A549 (cell line): ENCODE data around the gene ARL9. TPM values are rescaled to one million over a fixed set of nuclear protein-coding genes. Genes with fewer than 3 reads are reported as not detected.

ENCODE experiments used
- ATAC-seq, 2 experiments: fragments of 200-7000 bp in 1 of 2; fragments of >200 bp in 1 of 2; cut with Nextera tagmentation in 1 of 2; cut with Tn5 transposase in 1 of 2; 3 replicates each; pipeline versions ENCODE4 v1.8.0 to v1.9.1; 2018 to 2020; ENCODE audit warnings: mild to moderate bottlenecking in 1 of 2, moderate library complexity in 1 of 2
- CTCF ChIA-PET: fragments of 300-600 bp; sonication (Branson Sonifier 250); formaldehyde crosslinking; extraction: SDS; loops from one replicate; lab custom pipeline; 2021; ENCODE audit warnings: antibody characterized with exemption, inconsistent platforms; lab: Yijun Ruan, JAX
- POLR2A ChIA-PET: fragments of 350-600 bp; formaldehyde crosslinking; extraction: SDS; loops from one replicate; lab custom pipeline; 2021; ENCODE audit warnings: antibody characterized with exemption, inconsistent platforms; lab: Yijun Ruan, JAX
- DNase-seq, 2 experiments: peaks; one replicate each; pipeline versions ENCODE4 v3.0.0 to v3.0.0-alpha.2; 2011 to 2016; ENCODE audit warnings: low read depth in 1 of 2, low spot score in 1 of 2
- FAIRE-seq: peaks from 2 replicates; lab custom pipeline; 2011; peaks lifted over from hg19 to GRCh38; lab: Jason Lieb, UNC
- H3K27ac ChIP-seq, 2 experiments: fragments of >200 bp; sonication (Bioruptor Twin); formaldehyde crosslinking; 3 replicates each; pipeline ENCODE4 v1.5.1; 2016 to 2017
- H3K4me1 ChIP-seq: fragments of >200 bp; sonication (Bioruptor Twin); formaldehyde crosslinking; 3 replicates; pipeline ENCODE4 v1.6.1; 2016
- H3K4me2 ChIP-seq: fragments of >200 bp; sonication (Bioruptor Twin); formaldehyde crosslinking; 3 replicates; pipeline ENCODE4 v1.6.1; 2016
- H3K4me3 ChIP-seq: fragments of >200 bp; sonication (Bioruptor Twin); formaldehyde crosslinking; 3 replicates; pipeline ENCODE4 v1.5.1; 2016
- H3K9me3 ChIP-seq: fragments of >200 bp; sonication (Bioruptor Twin); formaldehyde crosslinking; 3 replicates; pipeline ENCODE4 v1.6.1; 2016
- ATOH8 ChIP-seq: fragments of 250-450 bp; sonication (Bioruptor Pico); IDR thresholded peaks from 2 replicates; pipeline ENCODE4 v1.5.0; 2020; ENCODE audit warnings: low read depth, mild to moderate bottlenecking, moderate library complexity
- BHLHE40 ChIP-seq: IDR thresholded peaks from 2 replicates; pipeline ENCODE4 v1.6.1; 2012; ENCODE audit warnings: low read depth, low read length, inconsistent platforms
- CTCF ChIP-seq: fragments of >200 bp; sonication (Bioruptor Twin); formaldehyde crosslinking; IDR thresholded peaks from 3 replicates; pipeline ENCODE4 v1.5.1; 2016
- ELK1 ChIP-seq: fragments of 150-350 bp; IDR thresholded peaks from 2 replicates; pipeline ENCODE4 v1.6.1; 2014; ENCODE audit warnings: low read depth, mild to moderate bottlenecking, low read length
- EP300 ChIP-seq, 2 experiments: fragments of >200 bp; sonication (Bioruptor Twin); formaldehyde crosslinking; IDR thresholded peaks; 2 replicates in 1 of 2; 3 replicates in 1 of 2; pipeline ENCODE4 v1.6.1; 2016 to 2017
- ESRRA ChIP-seq: fragments of 150-350 bp; IDR thresholded peaks from 2 replicates; pipeline ENCODE4 v1.6.1; 2014; ENCODE audit warnings: mild to moderate bottlenecking, low read length, borderline replicate concordance
- FOSB ChIP-seq: fragments of 250-450 bp; sonication (Bioruptor Pico); IDR thresholded peaks from 2 replicates; pipeline ENCODE4 v1.5.0; 2020; ENCODE audit warnings: mild to moderate bottlenecking, moderate library complexity
- FOSL2 ChIP-seq, 2 experiments: fragments of 450-650 bp in 1 of 2; fragments of >200 bp in 1 of 2; sonication (Bioruptor Twin) in 1 of 2; formaldehyde crosslinking; IDR thresholded peaks; 2 replicates each; pipeline versions ENCODE4 v1.5.0 to v1.6.1; 2016 to 2020; ENCODE audit warnings: mild to moderate bottlenecking in 1 of 2, moderate library complexity in 1 of 2
- FOXS1 ChIP-seq: fragments of 250-450 bp; sonication (Bioruptor Pico); IDR thresholded peaks from 2 replicates; pipeline ENCODE4 v1.5.0; 2020; ENCODE audit warnings: mild to moderate bottlenecking, moderate library complexity
- GATA3 ChIP-seq: IDR thresholded peaks from 2 replicates; pipeline ENCODE4 v1.6.1; 2012; ENCODE audit warnings: borderline replicate concordance
- HEYL ChIP-seq: fragments of 250-450 bp; sonication (Bioruptor Pico); IDR thresholded peaks from 2 replicates; pipeline ENCODE4 v1.8.0; 2021; ENCODE audit warnings: mild to moderate bottlenecking, moderate library complexity
- HOXA7 ChIP-seq: fragments of 250-450 bp; sonication (Bioruptor Pico); IDR thresholded peaks from 2 replicates; pipeline ENCODE4 v1.5.0; 2020; ENCODE audit warnings: mild to moderate bottlenecking, moderate library complexity
- HOXB5 ChIP-seq: fragments of 250-450 bp; sonication (Bioruptor Pico); IDR thresholded peaks from 2 replicates; pipeline ENCODE4 v1.5.0; 2020; ENCODE audit warnings: mild to moderate bottlenecking, moderate library complexity
- JUNB ChIP-seq: fragments of >200 bp; sonication (Bioruptor Twin); formaldehyde crosslinking; IDR thresholded peaks from 2 replicates; pipeline ENCODE4 v1.6.1; 2016
- KDM1A ChIP-seq: fragments of 200-600 bp; sonication (generic); IDR thresholded peaks from 2 replicates; pipeline ENCODE4 v1.6.1; 2016; ENCODE audit warnings: low read depth, mild to moderate bottlenecking
- MAFK ChIP-seq: fragments of 450-650 bp; IDR thresholded peaks from 2 replicates; pipeline ENCODE4 v1.6.1; 2014; ENCODE audit not compliant: partially characterized antibody
- MAX ChIP-seq: IDR thresholded peaks from 2 replicates; pipeline ENCODE4 v1.6.1; 2012
- PBX3 ChIP-seq: IDR thresholded peaks from 2 replicates; pipeline ENCODE4 v1.6.1; 2012
- POLR2A ChIP-seq: IDR thresholded peaks from 2 replicates; pipeline ENCODE4 v1.6.1; 2012; ENCODE audit warnings: mild to moderate bottlenecking, low read length
- POLR2AphosphoS2 ChIP-seq: conservative IDR thresholded peaks from 2 replicates; pipeline ENCODE4 v1.6.1; 2012; ENCODE audit warnings: low read length, improper control_type of control experiment, inconsistent platforms
- RAD21 ChIP-seq, 2 experiments: fragments of >200 bp in 1 of 2; sonication (Bioruptor Twin) in 1 of 2; formaldehyde crosslinking in 1 of 2; IDR thresholded peaks in 1 of 2; conservative IDR thresholded peaks in 1 of 2; 2 replicates in 1 of 2; 3 replicates in 1 of 2; pipeline ENCODE4 v1.6.1; 2012 to 2018; ENCODE audit warnings: inconsistent platforms in 1 of 2
- RFX5 ChIP-seq: fragments of 450-650 bp; IDR thresholded peaks from 2 replicates; pipeline ENCODE4 v1.7.1; 2014; ENCODE audit warnings: antibody characterized with exemption, mild to moderate bottlenecking, moderate library complexity
- SREBF2 ChIP-seq: fragments of 450-650 bp; IDR thresholded peaks from 2 replicates; pipeline ENCODE4 v1.6.1; 2014; ENCODE audit warnings: mild to moderate bottlenecking, moderate library complexity
- ZNF302 ChIP-seq: fragments of 250-450 bp; sonication (Bioruptor Pico); IDR thresholded peaks from 2 replicates; pipeline ENCODE4 v1.9.0; 2021; ENCODE audit warnings: inconsistent platforms, mild to moderate bottlenecking, moderate library complexity
- WGBS: methylation state at CpG from one replicate; pipeline ENCODE4 v1.1.6; 2017; ENCODE audit errors: missing lambda C conversion rate; 5-methylcytosine and 5-hydroxymethylcytosine counted together
- polyA plus RNA-seq, 4 experiments: library from polyadenylated mRNA; depleted of rRNA in 3 of 4; stranded (reverse); fragments of >200 nt; fragmentation: RNase III in 1 of 4; extraction: RNeasy Plus Mini Kit Qiagen cat#74134 plus additional on column Dnase treatment in 1 of 4; gene quantifications; 2 replicates in 3 of 4; 3 replicates in 1 of 4; pipeline ENCODE4 v1.2.3, GENCODE V29; 2011 to 2017

Gene ARL9
- polyA plus RNA-seq, 2 of the 4 experiments (the other 2 are of a cell fraction), result 0.08 TPM; not detected in 1

- Histone ChIP-seq H3K4me2 (no peak overlapping the region), H3K9me3 (no peaks in the 10 kb centered on the region), H3K27ac (no peak overlapping the region), H3K4me1 (no peaks in the 10 kb centered on the region)
- DNase-seq (no peak), FAIRE-seq (no peak)
- CTCF ChIA-PET, result interaction anchor here (1.3 kb wide), 1 partner anchor 147 kb away, joined by 4 read pairs; no protein-coding TSS in a partner anchor
- POLR2A ChIA-PET, result no interaction called here
- WGBS, result 97% methylated on average over 3 of the region's 3 CpGs
- TF ChIP-seq ESRRA (no peak), ELK1 (no peak), BHLHE40 (no peak), JUNB (no peak), EP300 (IDR thresholded peaks at IDR 0.05) (no peak), ATOH8 (CRISPR knock-in tag) (no peak), HOXA7 (CRISPR knock-in tag) (no peak), POLR2AphosphoS2 (no peak), FOXS1 (CRISPR knock-in tag) (no peak), MAFK (no peak), RFX5 (no peak), FOSL2 (IDR thresholded peaks at IDR 0.05) (no peak), FOSL2 (CRISPR knock-in tag; IDR thresholded peaks at IDR 0.05) (no peak)
- TF ChIP-seq, all 56 proteins: peak for 0
- ATAC-seq, result no peak
- H3K4me3 ChIP-seq, result no peak overlapping the region
Measured at GRCh38 chr4:56480691-56481090, 24.9 kb upstream of the ARL9 start.

GRCh38 chr4:56496241-56496640, 9.3 kb upstream of the ARL9 start:
- DNase-seq (no peak), FAIRE-seq (no peak), ATAC-seq (no peak)
- H3K9me3 ChIP-seq, result no peaks in the 10 kb centered on the region
- no peak overlapping the region for H3K27ac ChIP-seq
- H3K4me1 ChIP-seq, result peaks cover 5% of the 10 kb centered on the region; the same call in 1 of the 3 replicates
- WGBS, result 81% methylated on average over 1 of the region's 1 CpG
- H3K4me2 ChIP-seq, result no peak overlapping the region
- no peak for TF ChIP-seq FOSB (CRISPR knock-in tag)
- no peak overlapping the region for H3K4me3 ChIP-seq
- ChIA-PET POLR2A (no interaction called here), CTCF (no interaction called here)

GRCh38 chr4:56511098-56511497, 5.5 kb downstream of the ARL9 start:
- DNase-seq (no peak), ATAC-seq (no peak)
- ChIA-PET CTCF (no interaction called here), POLR2A (no interaction called here)
- Histone ChIP-seq H3K27ac (no peak overlapping the region), H3K4me1 (no peaks in the 10 kb centered on the region), H3K4me2 (no peak overlapping the region), H3K9me3 (no peaks in the 10 kb centered on the region), H3K4me3 (no peak overlapping the region)
- TF ChIP-seq SREBF2 (no peak), KDM1A (no peak), PBX3 (no peak), MAX (no peak), BHLHE40 (no peak), RAD21 (conservative IDR thresholded peaks at IDR 0.05 in 1 of 2, IDR thresholded peaks at IDR 0.05 in 1 of 2) (no peak), CTCF (no peak), POLR2A (no peak), HOXB5 (CRISPR knock-in tag) (no peak), ZNF302 (CRISPR knock-in tag) (no peak), HEYL (CRISPR knock-in tag) (no peak), GATA3 (no peak)
- TF ChIP-seq, all 56 proteins: peak for 0
- FAIRE-seq, result no peak
